ENCODE data around the gene GRK1.

- TF ChIP-seq POLR2A (IDR thresholded peaks at IDR 0.05; ENCODE audit: low read length) (no peak), GATA1 (IDR thresholded peaks at IDR 0.05; ENCODE audit: low read depth, low read length) (no peak)
Measured at GRCh38 chr13:113636266-113636963, 30.6 kb upstream of the GRK1 start.

All from erythroblast (primary cell).